GM12878 (cell line): ENCODE results near the gene MCM8. TPM values are rescaled to one million over a fixed set of nuclear protein-coding genes. Genes with fewer than 3 reads are reported as not detected.

ENCODE experiments used
- ATAC-seq: fragments of 200-7000 bp; cut with Tn5 transposase; 3 replicates; pipeline ENCODE4 v1.9.1; 2020; ENCODE audit warnings: mild to moderate bottlenecking, moderate library complexity
- BruUV-seq: library from RNA; stranded (reverse); fragments of 400-500 nt; replicated peaks from 2 replicates; lab custom pipeline; 2021; lab: Mats Ljungman, UMichigan
- CTCF ChIA-PET: fragments of 300-600 bp; sonication (Branson Sonifier 250); formaldehyde crosslinking; extraction: SDS; loops from one replicate; lab custom pipeline; 2021; ENCODE audit warnings: inconsistent platforms; lab: Yijun Ruan, JAX
- POLR2A ChIA-PET: fragments of 350-600 bp; formaldehyde crosslinking; extraction: SDS; loops from one replicate; lab custom pipeline; 2021; ENCODE audit warnings: inconsistent platforms; lab: Charles Lee
- RAD21 ChIA-PET: fragments of 300-600 bp; sonication (Branson Sonifier 250); formaldehyde crosslinking; loops from one replicate; lab custom pipeline; 2023; ENCODE audit warnings: antibody characterized with exemption; ENCODE audit not compliant: unreplicated experiment; lab: Charles Lee
- SMC1A ChIA-PET: fragments of 300-600 bp; sonication (Branson Sonifier 250); formaldehyde crosslinking; loops from one replicate; lab custom pipeline; 2023; ENCODE audit not compliant: unreplicated experiment, uncharacterized antibody; lab: Charles Lee
- DNase-seq: peaks from one replicate; pipeline ENCODE4 v3.0.0-alpha.2; 2011; ENCODE audit warnings: low read depth, low spot score
- FAIRE-seq: peaks from 3 replicates; lab custom pipeline; 2011; peaks lifted over from hg19 to GRCh38; lab: Jason Lieb, UNC
- H2AFZ ChIP-seq: 2 replicates; pipeline ENCODE4 v1.6.0; 2011; ENCODE audit warnings: low read depth, low read length, control low read depth; ENCODE audit not compliant: control insufficient read depth
- H3K27ac ChIP-seq: 2 replicates; pipeline ENCODE4 v1.5.1; 2011; ENCODE audit warnings: control low read depth; ENCODE audit not compliant: control insufficient read depth, insufficient read depth
- H3K27me3 ChIP-seq, 2 experiments: replicated peaks in 1 of 2; 2 replicates each; pipeline versions ENCODE4 v1.6.0 to v1.6.1; 2011; ENCODE audit warnings: low read length in 1 of 2; ENCODE audit not compliant: control insufficient read depth in 2 of 2, insufficient read depth in 2 of 2
- H3K36me3 ChIP-seq, 2 experiments: 2 replicates each; pipeline ENCODE4 v1.5.1; 2011; ENCODE audit warnings: low read length in 1 of 2; ENCODE audit not compliant: control insufficient read depth in 2 of 2, insufficient read depth in 2 of 2
- H3K4me1 ChIP-seq: 2 replicates; pipeline ENCODE4 v1.6.1; 2011; ENCODE audit warnings: mild to moderate bottlenecking, low read length, moderate library complexity, mixed read lengths; ENCODE audit not compliant: control insufficient read depth, insufficient read depth
- H3K4me2 ChIP-seq: 2 replicates; pipeline ENCODE4 v1.6.0; 2011; ENCODE audit warnings: control low read depth; ENCODE audit not compliant: control insufficient read depth, insufficient read depth
- H3K4me3 ChIP-seq: fragments of 200-600 bp; sonication (generic); 2 replicates; pipeline ENCODE4 v1.5.1; 2016
- H3K79me2 ChIP-seq: 2 replicates; pipeline ENCODE4 v1.6.0; 2011; ENCODE audit warnings: low read length; ENCODE audit not compliant: control insufficient read depth, insufficient read depth
- H3K9ac ChIP-seq: 2 replicates; pipeline ENCODE4 v1.8.0; 2011; ENCODE audit warnings: low read length, control low read depth, mixed read lengths; ENCODE audit not compliant: control insufficient read depth, insufficient read depth
- H3K9me3 ChIP-seq: replicated peaks from 3 replicates; pipeline ENCODE4 v1.5.1; 2011; ENCODE audit warnings: mild to moderate bottlenecking, low read length; ENCODE audit not compliant: control insufficient read depth, insufficient read depth
- H4K20me1 ChIP-seq: 2 replicates; pipeline ENCODE4 v1.6.0; 2011; ENCODE audit not compliant: control insufficient read depth, insufficient read depth
- BCLAF1 ChIP-seq: fragments of 450-650 bp; IDR thresholded peaks from 2 replicates; pipeline ENCODE4 v1.6.1; 2017; ENCODE audit warnings: antibody characterized with exemption, mild to moderate bottlenecking, moderate library complexity
- CEBPB ChIP-seq, 2 experiments: fragments of 150-350 bp in 1 of 2; IDR thresholded peaks; 2 replicates each; pipeline ENCODE4 v1.6.1; 2012 to 2014; ENCODE audit warnings: low read depth in 2 of 2, low read length in 2 of 2, borderline replicate concordance in 1 of 2, inconsistent platforms in 1 of 2
- EZH2 ChIP-seq: IDR thresholded peaks from 2 replicates; pipeline ENCODE4 v1.6.1; 2012; ENCODE audit warnings: low read depth, mild to moderate bottlenecking, control low read depth, inconsistent platforms, low read length, borderline replicate concordance; ENCODE audit not compliant: control insufficient read depth
- HDAC2 ChIP-seq: fragments of 200-600 bp; sonication (generic); IDR thresholded peaks from 2 replicates; pipeline ENCODE4 v1.6.1; 2017
- HDGF ChIP-seq: fragments of 450-650 bp; IDR thresholded peaks from 2 replicates; pipeline ENCODE4 v1.6.1; 2016; ENCODE audit warnings: antibody characterized with exemption
- KLF5 ChIP-seq: fragments of 450-650 bp; IDR thresholded peaks from 2 replicates; pipeline ENCODE4 v1.6.1; 2014; ENCODE audit warnings: mild to moderate bottlenecking; ENCODE audit not compliant: partially characterized antibody
- NFYB ChIP-seq: IDR thresholded peaks from 2 replicates; pipeline ENCODE4 v1.6.1; 2011; ENCODE audit warnings: low read depth, mild to moderate bottlenecking, low read length, improper control_type of control experiment, moderate library complexity; ENCODE audit not compliant: insufficient read depth
- PBX3 ChIP-seq: IDR thresholded peaks from 2 replicates; pipeline ENCODE4 v1.6.1; 2011; ENCODE audit warnings: mild to moderate bottlenecking, low read depth, low read length, moderate library complexity; ENCODE audit not compliant: insufficient replicate concordance
- POLR2A ChIP-seq: IDR thresholded peaks from 2 replicates; pipeline ENCODE4 v1.6.1; 2011; ENCODE audit warnings: low read depth, mild to moderate bottlenecking, low read length
- RUNX3 ChIP-seq: IDR thresholded peaks from 2 replicates; pipeline ENCODE4 v1.6.1; 2012; ENCODE audit warnings: low read length, inconsistent platforms
- SMARCA5 ChIP-seq: fragments of 450-650 bp; IDR thresholded peaks from 2 replicates; pipeline ENCODE4 v1.6.1; 2017; ENCODE audit warnings: mild to moderate bottlenecking
- ZSCAN29 ChIP-seq: fragments of 450-650 bp; IDR thresholded peaks from 2 replicates; pipeline ENCODE4 v1.6.1; 2017; ENCODE audit warnings: mild to moderate bottlenecking, moderate library complexity
- WGBS: methylation state at CpG from one replicate; pipeline ENCODE4 v1.1.6; 2016; ENCODE audit warnings: low lambda C conversion rate; ENCODE audit not compliant: insufficient replicate concordance, insufficient coverage; ENCODE audit errors: missing lambda C conversion rate; 5-methylcytosine and 5-hydroxymethylcytosine counted together
- in situ Hi-C: fragments of 300-500 bp; cut with MboI; formaldehyde crosslinking; loops from 9 replicates; pipeline ENCODE4 v1.14.3; 2018; ENCODE audit warnings: mixed read lengths
- intact Hi-C: fragments of 100-400 bp; cut with micrococcal nuclease; formaldehyde crosslinking; loops from one replicate; pipeline ENCODE4 v1.14.2; 2022; ENCODE audit not compliant: unreplicated experiment
- polyA plus RNA-seq, 11 experiments: library from polyadenylated mRNA; depleted of rRNA in 4 of 11; unstranded in 6 of 11; stranded (reverse) in 5 of 11; fragments of >200 nt; fragmentation: Nextera tagmentation in 4 of 11; fragmentation: Illumina TruSeq in 1 of 11; extraction: Ambion mirVana in 4 of 11; extraction: Trizol in 1 of 11; gene quantifications; 1 replicate in 1 of 11; 2 replicates in 10 of 11; pipeline versions ENCODE4 v1.2.1 to v1.2.3, GENCODE V29; 2011 to 2016; ENCODE audit warnings: inconsistent platforms in 2 of 11, missing spikeins in 2 of 11, low read depth in 1 of 11
- total RNA-seq, 4 experiments: library from RNA; depleted of rRNA in 3 of 4; stranded (reverse); fragments of >200 nt in 3 of 4; fragmentation: Illumina TruSeq in 1 of 4; extraction: Trizol in 1 of 4; gene quantifications; 2 replicates each; pipeline versions ENCODE4 v1.2.1 to v1.2.3, GENCODE V29; 2013 to 2021

MCM8 gene
- total and polyA plus RNA-seq, 10 of the 15 experiments (the other 5 are each of a cell fraction or from before 2014, with no cell fraction given), result 3.2 to 28.2 (median 16.0) TPM

- CTCF ChIA-PET, result no interaction called here
- ATAC-seq (no peak), DNase-seq (no peak), FAIRE-seq (no peak)
- WGBS, result 95% methylated on average over 1 of the region's 1 CpG
- POLR2A ChIA-PET, result interaction anchor here (1.0 kb wide), 1 partner anchor 11 kb away, joined by 7 read pairs; no protein-coding TSS in a partner anchor
- Histone ChIP-seq H3K79me2 (no peaks in the 10 kb centered on the region), H4K20me1 (no peaks in the 10 kb centered on the region), H2AFZ (no peak overlapping the region), H3K9ac (no peak overlapping the region), H3K4me1 (no peaks in the 10 kb centered on the region), H3K4me3 (no peak overlapping the region), H3K27me3 (no peaks in the 10 kb centered on the region), H3K9me3 (no peaks in the 10 kb centered on the region), H3K4me2 (no peak overlapping the region), H3K27ac (no peak overlapping the region), H3K36me3 (peaks cover 7 to 32% of the 10 kb centered on the region in 2 experiments)
- in situ Hi-C loops, result no loop called here
- no TSS peak for BruUV-seq
- RAD21 ChIA-PET, result no interaction called here
- TF ChIP-seq HDAC2, result no peak
- no peak for TF ChIP-seq HDGF
- no peak for TF ChIP-seq SMARCA5
- 0 out of 2 replicates have a peak, but pooled peaks have one; percentile 10 for TF ChIP-seq RUNX3
- TF ChIP-seq PBX3, result no peak
- TF ChIP-seq ZSCAN29, result no peak
- TF ChIP-seq CEBPB (IDR thresholded peaks at IDR 0.05; ENCODE audit: borderline replicate concordance in 1 of 2, low read depth in 2 of 2, low read length in 2 of 2), result no peak
- SMC1A ChIA-PET, result no interaction called here
- intact Hi-C loops, result no loop called here
Observed at GRCh38 chr20:5974531-5974930, 24.1 kb downstream of the MCM8 start.

- no TSS peak for BruUV-seq
- TF ChIP-seq KLF5 (no peak), NFYB (no peak), BCLAF1 (no peak), POLR2A (no peak), EZH2 (no peak)
Observed at GRCh38 chr20:5975778-5976177, 25.3 kb downstream of the MCM8 start.

More at GRCh38 chr20:5975778-5976177, 25.3 kb downstream of the MCM8 start:
- ATAC-seq (no peak), FAIRE-seq (no peak), DNase-seq (no peak)
- RAD21 ChIA-PET, result no interaction called here
- CTCF ChIA-PET, result no interaction called here
- Histone ChIP-seq H3K27ac (no peak overlapping the region), H3K4me3 (no peak overlapping the region), H4K20me1 (no peaks in the 10 kb centered on the region), H3K36me3 (peaks cover 4 to 29% of the 10 kb centered on the region in 2 experiments), H3K9ac (no peak overlapping the region), H3K79me2 (no peaks in the 10 kb centered on the region), H3K4me2 (no peak overlapping the region), H3K4me1 (no peaks in the 10 kb centered on the region), H3K27me3 (no peaks in the 10 kb centered on the region), H3K9me3 (no peaks in the 10 kb centered on the region), H2AFZ (no peak overlapping the region)
- 100% methylated on average over 2 of the region's 2 CpGs for WGBS
- SMC1A ChIA-PET, result no interaction called here
- in situ Hi-C loops (no loop called here), intact Hi-C loops (no loop called here)
- POLR2A ChIA-PET, result no interaction called here
